GM12864 (cell line): ENCODE data around the gene WDR55.

ENCODE experiments used
- DNase-seq: peaks from one replicate; pipeline ENCODE4 v3.0.0-alpha.2; 2011; ENCODE audit warnings: low read depth
- H3K4me3 ChIP-seq: 2 replicates; pipeline ENCODE4 v1.5.1; 2011; ENCODE audit warnings: mild to moderate bottlenecking, low read depth, low read length, control low read depth
- TF ChIP-seq, protein P1 (sequence below): IDR thresholded peaks from 2 replicates; pipeline ENCODE4 v1.5.1; 2011; ENCODE audit warnings: low read depth, mild to moderate bottlenecking, moderate library complexity, low read length, control low read depth, inconsistent platforms; ENCODE audit errors: missing control alignments

The WDR55 gene

DNA sequence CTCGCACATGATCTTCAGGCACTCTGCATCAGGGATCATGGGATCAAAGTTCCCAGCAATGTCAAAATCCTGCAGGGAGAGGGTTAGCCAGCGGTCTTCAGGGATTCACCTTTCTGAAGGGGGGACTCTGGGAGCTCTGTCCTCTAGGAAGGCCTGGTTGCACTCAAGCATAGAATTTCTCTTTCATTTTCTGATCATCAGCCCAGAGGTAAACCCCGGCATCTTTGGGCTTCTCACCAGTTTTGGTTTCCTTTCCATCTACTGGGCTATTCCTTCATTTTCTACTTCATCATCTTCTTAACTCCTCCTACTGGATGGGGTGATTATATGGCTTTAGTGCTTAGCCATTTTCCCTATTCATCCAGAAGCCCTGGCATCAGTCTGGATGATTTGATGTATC is 13.2 kb downstream of the WDR55 start:
- TF ChIP-seq, protein P1, sequence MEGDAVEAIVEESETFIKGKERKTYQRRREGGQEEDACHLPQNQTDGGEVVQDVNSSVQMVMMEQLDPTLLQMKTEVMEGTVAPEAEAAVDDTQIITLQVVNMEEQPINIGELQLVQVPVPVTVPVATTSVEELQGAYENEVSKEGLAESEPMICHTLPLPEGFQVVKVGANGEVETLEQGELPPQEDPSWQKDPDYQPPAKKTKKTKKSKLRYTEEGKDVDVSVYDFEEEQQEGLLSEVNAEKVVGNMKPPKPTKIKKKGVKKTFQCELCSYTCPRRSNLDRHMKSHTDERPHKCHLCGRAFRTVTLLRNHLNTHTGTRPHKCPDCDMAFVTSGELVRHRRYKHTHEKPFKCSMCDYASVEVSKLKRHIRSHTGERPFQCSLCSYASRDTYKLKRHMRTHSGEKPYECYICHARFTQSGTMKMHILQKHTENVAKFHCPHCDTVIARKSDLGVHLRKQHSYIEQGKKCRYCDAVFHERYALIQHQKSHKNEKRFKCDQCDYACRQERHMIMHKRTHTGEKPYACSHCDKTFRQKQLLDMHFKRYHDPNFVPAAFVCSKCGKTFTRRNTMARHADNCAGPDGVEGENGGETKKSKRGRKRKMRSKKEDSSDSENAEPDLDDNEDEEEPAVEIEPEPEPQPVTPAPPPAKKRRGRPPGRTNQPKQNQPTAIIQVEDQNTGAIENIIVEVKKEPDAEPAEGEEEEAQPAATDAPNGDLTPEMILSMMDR, result no peak
- no peak overlapping the region for H3K4me3 ChIP-seq
- no peak for DNase-seq

DNA sequence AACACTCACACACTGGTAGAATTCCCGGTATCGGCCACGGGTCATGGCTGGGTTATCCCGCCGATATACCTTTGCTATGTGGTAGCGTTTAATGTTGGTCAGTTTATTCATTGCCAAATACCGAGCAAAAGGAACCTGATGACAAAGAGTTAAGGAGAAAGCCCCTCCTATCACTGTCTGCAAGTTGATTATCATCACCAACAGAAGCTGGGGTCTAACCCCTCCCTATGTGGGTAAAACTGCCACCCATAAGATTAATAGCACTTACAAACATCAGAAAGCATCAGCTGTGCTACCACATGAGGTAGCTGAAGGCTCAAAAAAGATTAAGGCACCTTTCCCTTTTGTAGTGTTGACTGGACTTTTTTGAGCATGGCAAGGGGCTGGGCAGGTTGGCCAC is 14.3 kb downstream of the WDR55 start:
- H3K4me3 ChIP-seq, result no peak overlapping the region
- DNase-seq, result no peak
- TF ChIP-seq, protein P1, result no peak

DNA sequence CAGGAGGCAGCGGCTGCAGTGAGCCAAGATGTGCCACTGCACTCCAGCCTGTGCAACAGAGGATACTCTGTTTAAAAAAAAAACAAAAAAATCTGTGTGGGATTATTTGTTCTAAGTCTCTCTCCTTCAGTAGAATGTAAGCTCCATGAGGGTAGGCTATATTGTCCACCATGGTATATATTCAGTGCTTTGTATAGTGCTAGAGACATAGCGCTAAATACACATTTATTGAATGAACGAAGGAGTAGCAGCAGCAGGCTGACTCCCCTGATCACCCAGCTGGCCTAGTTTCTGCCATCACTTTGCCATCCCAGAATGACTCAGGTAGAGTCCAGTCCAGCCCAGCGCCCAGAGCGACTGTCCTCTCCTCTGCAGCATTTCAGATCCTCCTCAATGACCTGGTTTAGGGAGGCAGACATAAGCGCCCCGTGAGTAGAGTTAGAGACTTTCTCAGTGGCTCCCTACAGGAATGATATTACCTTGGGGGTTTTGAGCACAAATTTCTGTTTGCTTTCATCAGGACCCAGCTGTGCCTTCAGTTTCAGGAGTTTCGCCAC is 25.8 kb downstream of the WDR55 start:
- TF ChIP-seq, protein P1, result no peak
- DNase-seq, result no peak
- peak overlapping the region; percentile 89 for H3K4me3 ChIP-seq

DNA sequence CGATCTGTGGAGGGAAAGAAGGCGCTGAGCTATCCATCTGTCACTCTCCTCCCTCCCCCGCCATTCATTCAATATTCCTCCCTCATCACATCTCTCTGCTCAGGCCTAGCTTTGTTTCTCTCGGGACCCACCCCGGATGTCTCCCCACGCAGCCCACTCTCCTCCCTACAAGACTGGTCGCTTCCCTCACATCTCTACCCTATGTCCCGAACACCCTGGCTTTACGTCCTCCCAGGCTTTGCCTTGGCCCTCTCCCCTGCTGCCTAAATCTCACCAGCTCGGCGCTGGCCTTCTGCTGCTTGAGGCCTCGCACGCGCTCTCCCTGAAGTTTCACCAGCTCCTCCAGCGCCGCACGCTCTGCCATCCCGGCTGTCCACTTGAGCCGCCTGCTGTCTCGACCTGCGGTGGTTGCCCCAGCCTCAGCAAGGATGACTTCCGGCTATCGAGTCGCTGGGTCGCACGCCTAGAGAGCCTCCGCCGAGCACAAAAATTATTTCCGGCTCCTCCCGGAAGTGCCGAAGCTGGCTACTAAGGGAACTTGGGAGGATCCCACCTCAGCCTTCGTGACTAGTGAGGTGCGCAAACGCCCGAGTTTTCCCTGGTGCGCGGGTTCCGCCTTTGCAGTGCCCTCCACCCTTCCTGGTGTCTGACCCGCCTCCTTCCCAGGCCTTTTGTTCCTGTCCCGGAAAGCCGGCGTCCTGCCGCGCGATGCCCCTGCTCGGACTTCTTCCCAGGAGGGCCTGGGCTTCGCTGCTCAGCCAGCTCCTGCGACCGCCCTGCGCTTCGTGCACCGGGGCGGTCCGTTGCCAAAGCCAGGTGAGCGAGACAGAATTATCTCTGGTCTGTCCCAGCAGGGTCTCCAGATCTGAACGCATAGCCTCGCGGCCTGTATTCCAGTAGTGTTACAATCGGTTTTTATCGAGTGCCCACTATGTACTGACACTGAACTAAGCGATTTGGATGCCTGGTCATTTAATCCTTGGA is 26.5 kb downstream of the WDR55 start, which contains the start of the genes HARS1 and HARS2:
HARS1 (minus strand) TSS at position 430 of the 984 bp plus-strand sequence; CDS start at position 364, 66 bp downstream.
HARS2 (plus strand) TSS at position 515 of the 984 bp plus-strand sequence; CDS start at position 709, 194 bp downstream.
- TF ChIP-seq, protein P1, result no peak
- DNase-seq, result peak; percentile 83
- peak within 1 kb of the TSS; percentile 89 for H3K4me3 ChIP-seq

- H3K4me3 ChIP-seq, result no peak overlapping the region
- TF ChIP-seq, protein P1, result no peak
- DNase-seq, result no peak
Observed at GRCh38 chr5:140694276-140694675, 29.6 kb downstream of the WDR55 start.

DNA sequence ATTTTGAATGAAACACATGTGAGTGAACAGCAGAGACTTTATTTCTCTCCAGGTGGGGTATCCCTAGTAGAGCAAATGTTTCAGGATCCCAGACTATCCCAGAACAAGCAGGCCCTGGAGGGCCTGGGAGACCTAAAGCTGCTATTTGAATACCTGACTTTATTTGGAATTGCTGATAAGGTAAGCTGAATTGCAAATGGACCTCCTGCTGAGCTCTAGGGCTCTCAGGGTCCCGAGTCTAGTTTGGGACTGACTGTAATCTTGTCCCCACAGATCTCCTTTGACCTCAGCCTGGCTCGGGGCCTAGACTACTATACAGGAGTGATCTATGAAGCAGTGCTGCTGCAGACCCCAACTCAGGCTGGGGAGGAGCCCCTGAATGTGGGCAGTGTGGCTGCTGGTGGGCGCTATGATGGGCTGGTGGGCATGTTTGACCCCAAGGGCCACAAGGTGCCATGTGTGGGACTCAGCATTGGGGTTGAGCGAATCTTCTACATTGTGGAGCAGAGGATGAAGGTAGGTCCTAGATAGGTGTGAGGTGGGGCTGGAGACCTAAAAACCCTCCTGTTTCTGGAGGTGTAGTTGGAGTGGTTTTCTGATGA is 32.3 kb downstream of the WDR55 start:
- TF ChIP-seq, protein P1, result no peak
- DNase-seq, result no peak

More for the DNA sequence above, 32.3 kb downstream of the WDR55 start:
- no peak overlapping the region for H3K4me3 ChIP-seq
